Ascending aorta (tissue), 2 donors: ENCODE data around the gene TNFAIP8. TPM values are rescaled to one million over a fixed set of nuclear protein-coding genes. Genes with fewer than 3 reads are reported as not detected.

Experiments
- DNase-seq, 2 donors: peaks; one replicate each; pipeline ENCODE4 v3.0.0-alpha.2; 2019; ENCODE audit warnings: low spot score in 2 of 2
- H3K27ac ChIP-seq, 2 donors: fragments of 200-600 bp; sonication (generic); one replicate each; pipeline ENCODE4 v1.5.1; 2016 to 2017; ENCODE audit warnings: mild to moderate bottlenecking in 1 of 2
- H3K27me3 ChIP-seq: fragments of 200-600 bp; sonication (generic); one replicate; pipeline ENCODE4 v1.5.1; 2017
- H3K36me3 ChIP-seq, 2 donors: fragments of 200-600 bp; sonication (generic); one replicate each; pipeline ENCODE4 v1.5.1; 2016
- H3K4me1 ChIP-seq, 2 donors: fragments of 200-600 bp; sonication (generic); one replicate each; pipeline ENCODE4 v1.5.1; 2016 to 2017; ENCODE audit warnings: mild to moderate bottlenecking in 1 of 2
- H3K4me3 ChIP-seq, 2 donors: fragments of 200-600 bp; sonication (generic); one replicate each; pipeline ENCODE4 v1.5.1; 2016 to 2017; ENCODE audit warnings: mild to moderate bottlenecking in 1 of 2
- H3K9me3 ChIP-seq, 2 donors: fragments of 200-600 bp; sonication (generic); one replicate each; pipeline ENCODE4 v1.5.1; 2016
- intact Hi-C: fragments of 100-400 bp; cut with DNase I; formaldehyde crosslinking; loops from one replicate; pipeline ENCODE4 v1.15.1; 2023
- total RNA-seq: library from RNA; depleted of rRNA; stranded (reverse); fragments of >200 nt; gene quantifications from one replicate; pipeline ENCODE4 v1.1.0, GENCODE V29; 2016
- TF ChIP-seq, protein P1 (sequence below), 3 experiments: fragments of 200-600 bp in 2 of 3; fragments of 450-650 bp in 1 of 3; sonication (generic) in 2 of 3; IDR thresholded peaks; one replicate each; pipeline ENCODE4 v1.5.1; 2016 to 2019; ENCODE audit warnings: antibody characterized with exemption in 3 of 3, mild to moderate bottlenecking in 1 of 3, moderate library complexity in 1 of 3

The TNFAIP8 gene
- total RNA-seq, 1 donor from 2014 or later = 3.5 TPM

DNA sequence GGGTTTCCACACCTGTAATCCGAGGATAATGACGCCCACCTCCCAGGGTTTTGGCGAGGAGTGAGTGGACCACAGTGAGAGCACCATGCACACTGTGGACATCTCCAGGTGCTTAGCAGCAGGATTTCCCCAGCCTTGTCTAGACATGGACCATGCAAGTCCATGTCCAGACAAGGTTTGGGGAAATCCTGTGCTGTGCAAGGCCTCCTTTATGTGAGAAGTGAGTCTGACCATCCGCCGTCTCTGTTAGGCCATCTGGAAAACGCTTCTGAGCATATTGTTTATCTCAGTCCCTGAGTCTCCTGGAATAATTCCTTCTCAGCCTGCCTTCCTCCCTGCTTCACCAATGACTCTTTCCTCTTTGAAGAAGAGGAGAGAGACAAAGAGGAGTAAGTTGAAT lies 26.2 kb upstream of the TNFAIP8 start:
- Histone ChIP-seq H3K9me3 (no peaks in the 10 kb centered on the region), H3K36me3 (no peaks in the 10 kb centered on the region), H3K27ac (no peak overlapping the region), H3K27me3 (no peaks in the 10 kb centered on the region), H3K4me1 (peaks cover 0 to 10% of the 10 kb centered on the region in 2 donors), H3K4me3 (no peak overlapping the region)
- intact Hi-C loops = loop anchor here (2.0 kb wide), 1 partner anchor 27 kb away; no protein-coding TSS in a partner anchor
- TF ChIP-seq, protein P1, sequence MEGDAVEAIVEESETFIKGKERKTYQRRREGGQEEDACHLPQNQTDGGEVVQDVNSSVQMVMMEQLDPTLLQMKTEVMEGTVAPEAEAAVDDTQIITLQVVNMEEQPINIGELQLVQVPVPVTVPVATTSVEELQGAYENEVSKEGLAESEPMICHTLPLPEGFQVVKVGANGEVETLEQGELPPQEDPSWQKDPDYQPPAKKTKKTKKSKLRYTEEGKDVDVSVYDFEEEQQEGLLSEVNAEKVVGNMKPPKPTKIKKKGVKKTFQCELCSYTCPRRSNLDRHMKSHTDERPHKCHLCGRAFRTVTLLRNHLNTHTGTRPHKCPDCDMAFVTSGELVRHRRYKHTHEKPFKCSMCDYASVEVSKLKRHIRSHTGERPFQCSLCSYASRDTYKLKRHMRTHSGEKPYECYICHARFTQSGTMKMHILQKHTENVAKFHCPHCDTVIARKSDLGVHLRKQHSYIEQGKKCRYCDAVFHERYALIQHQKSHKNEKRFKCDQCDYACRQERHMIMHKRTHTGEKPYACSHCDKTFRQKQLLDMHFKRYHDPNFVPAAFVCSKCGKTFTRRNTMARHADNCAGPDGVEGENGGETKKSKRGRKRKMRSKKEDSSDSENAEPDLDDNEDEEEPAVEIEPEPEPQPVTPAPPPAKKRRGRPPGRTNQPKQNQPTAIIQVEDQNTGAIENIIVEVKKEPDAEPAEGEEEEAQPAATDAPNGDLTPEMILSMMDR (IDR thresholded peaks at IDR 0.05) = no peak
- no peak for DNase-seq

DNA sequence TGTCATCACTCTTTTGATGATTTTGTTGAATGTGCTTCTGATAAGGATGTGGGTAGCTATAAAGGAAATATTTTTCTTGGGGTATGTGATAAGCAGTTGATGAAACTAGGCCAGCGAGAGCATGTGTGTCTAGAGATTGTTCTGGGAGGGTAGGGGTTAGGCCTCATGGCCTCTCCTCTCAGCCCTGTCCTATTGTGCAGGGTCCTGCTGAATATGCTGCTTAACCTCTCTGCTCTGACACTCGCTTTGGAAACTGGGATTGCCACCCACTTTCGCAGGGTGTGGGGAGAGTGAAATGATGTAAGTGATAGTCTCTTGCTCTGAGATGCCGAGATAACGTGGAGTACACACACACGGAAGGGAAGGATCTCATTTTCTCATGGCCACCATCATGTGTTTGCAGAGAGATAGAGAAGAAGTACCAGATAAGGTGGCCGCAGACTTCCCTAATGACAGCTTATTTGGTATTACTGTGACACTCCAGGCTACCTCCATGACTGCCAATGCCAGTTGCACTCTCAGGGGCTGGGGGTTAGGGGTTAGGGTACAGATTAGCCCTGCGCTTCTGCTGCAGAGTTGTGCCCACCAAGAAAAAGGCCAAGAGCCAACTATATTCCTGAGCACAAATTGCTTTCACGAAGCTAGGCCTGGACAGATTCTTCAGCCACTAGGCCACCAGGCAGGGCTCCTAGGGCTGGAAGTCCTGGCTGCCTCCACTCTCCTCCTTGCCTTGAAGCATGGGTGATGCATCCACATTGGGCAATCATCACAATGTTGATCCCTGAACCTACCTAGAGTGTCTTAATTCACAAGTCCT lies 25.2 kb upstream of the TNFAIP8 start:
- Histone ChIP-seq H3K27me3 (no peaks in the 10 kb centered on the region), H3K4me3 (no peak overlapping the region), H3K27ac (no peak overlapping the region), H3K36me3 (no peaks in the 10 kb centered on the region), H3K9me3 (no peaks in the 10 kb centered on the region), H3K4me1 (peaks cover 0 to 10% of the 10 kb centered on the region in 2 donors)
- TF ChIP-seq, protein P1 (IDR thresholded peaks at IDR 0.05) = no peak
- no peak for DNase-seq
- intact Hi-C loops = no loop called here

DNA sequence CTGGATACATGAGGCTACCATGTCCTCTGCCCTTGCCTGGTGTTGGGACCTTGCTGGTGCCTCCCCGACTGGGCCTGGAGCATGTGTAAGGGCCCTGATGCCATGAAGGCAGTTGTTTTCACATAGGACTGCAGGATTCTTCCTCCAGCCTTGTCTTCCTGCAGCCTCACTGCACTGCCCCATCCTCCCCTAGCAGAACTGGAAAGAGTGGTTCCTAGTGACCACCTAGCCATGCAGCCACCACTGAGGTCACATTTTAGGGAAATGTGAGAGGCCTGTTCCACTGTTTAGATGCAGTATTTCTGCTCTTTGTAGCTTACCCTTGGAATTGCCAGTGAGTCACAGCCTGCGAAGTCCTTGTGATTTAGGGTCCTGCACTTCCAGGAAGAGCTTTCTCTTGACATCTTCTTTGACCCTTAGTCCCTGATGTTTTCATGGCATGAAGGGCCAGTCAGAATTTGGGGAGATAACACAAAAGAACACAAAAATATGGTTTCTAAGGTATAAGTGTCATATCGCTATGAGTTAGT lies 24.2 kb upstream of the TNFAIP8 start:
- H3K36me3 ChIP-seq = no peaks in the 10 kb centered on the region
- no peaks in the 10 kb centered on the region for H3K27me3 ChIP-seq
- intact Hi-C loops = loop anchor here (2.0 kb wide), 1 partner anchor 261 kb away; the partner anchor contains the start of gene DMXL1
- no peaks in the 10 kb centered on the region for H3K9me3 ChIP-seq
- peaks cover 0 to 10% of the 10 kb centered on the region in 2 donors for H3K4me1 ChIP-seq
- no peak for DNase-seq
- TF ChIP-seq, protein P1 (IDR thresholded peaks at IDR 0.05) = no peak
- H3K27ac ChIP-seq = no peak overlapping the region
- no peak overlapping the region for H3K4me3 ChIP-seq

DNA sequence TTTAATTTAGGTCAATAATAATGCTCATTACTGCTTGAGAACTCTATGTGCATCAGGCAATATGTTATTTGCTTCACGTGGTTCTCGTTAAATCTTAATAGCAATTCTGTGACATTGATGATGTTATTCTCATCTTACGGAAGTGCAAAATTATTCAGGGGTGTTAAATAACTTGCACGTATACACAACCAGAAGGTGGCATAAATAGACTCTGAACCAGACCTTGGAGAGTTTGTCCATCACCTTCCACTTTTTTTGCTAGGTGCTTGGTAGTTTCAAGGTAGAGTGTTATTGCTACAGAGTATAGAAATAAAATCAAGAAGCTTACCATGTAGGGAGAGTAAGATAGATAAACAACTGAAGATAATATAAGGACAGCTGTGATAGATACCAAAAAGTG lies 23.6 kb upstream of the TNFAIP8 start:
- Histone ChIP-seq H3K27me3 (no peaks in the 10 kb centered on the region), H3K9me3 (no peaks in the 10 kb centered on the region), H3K36me3 (no peaks in the 10 kb centered on the region), H3K4me3 (no peak overlapping the region), H3K4me1 (peaks cover 0 to 10% of the 10 kb centered on the region in 2 donors), H3K27ac (no peak overlapping the region)
- intact Hi-C loops = loop anchor here (2.0 kb wide), 1 partner anchor 261 kb away; the partner anchor contains the start of gene DMXL1
- DNase-seq = no peak
- TF ChIP-seq, protein P1 (IDR thresholded peaks at IDR 0.05) = no peak

DNA sequence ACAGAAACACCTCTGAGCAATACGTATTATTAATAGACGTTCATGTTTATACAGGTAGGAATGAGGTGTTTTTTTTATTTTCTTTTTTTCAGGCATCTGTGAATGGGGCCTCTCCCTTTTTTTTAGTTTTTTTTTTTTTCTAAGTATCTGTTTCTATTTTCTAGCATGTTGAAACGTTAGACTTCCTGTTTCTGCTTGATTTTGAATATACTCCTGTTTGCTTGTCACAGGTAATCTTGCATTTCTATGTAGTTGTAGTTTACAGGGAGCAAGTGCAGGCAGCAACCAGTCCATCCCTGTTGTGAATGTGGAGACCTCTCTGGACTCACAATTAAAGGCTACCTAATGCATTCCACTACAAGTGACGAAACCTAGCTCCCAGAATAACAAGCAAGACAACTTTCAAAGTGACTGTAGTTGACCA lies 22.8 kb upstream of the TNFAIP8 start:
- no peak overlapping the region for H3K27ac ChIP-seq
- intact Hi-C loops = loop anchor here (2.0 kb wide), 1 partner anchor 262 kb away; the partner anchor contains the start of gene DMXL1
- no peaks in the 10 kb centered on the region for H3K36me3 ChIP-seq

More for the DNA sequence above, 22.8 kb upstream of the TNFAIP8 start:
- TF ChIP-seq, protein P1 (IDR thresholded peaks at IDR 0.05) = no peak
- Histone ChIP-seq H3K9me3 (no peaks in the 10 kb centered on the region), H3K4me3 (no peak overlapping the region), H3K4me1 (peaks cover 0 to 10% of the 10 kb centered on the region in 2 donors), H3K27me3 (no peaks in the 10 kb centered on the region)
- DNase-seq = no peak
